ENCODE measurements around the gene PHACTR1.

DNA sequence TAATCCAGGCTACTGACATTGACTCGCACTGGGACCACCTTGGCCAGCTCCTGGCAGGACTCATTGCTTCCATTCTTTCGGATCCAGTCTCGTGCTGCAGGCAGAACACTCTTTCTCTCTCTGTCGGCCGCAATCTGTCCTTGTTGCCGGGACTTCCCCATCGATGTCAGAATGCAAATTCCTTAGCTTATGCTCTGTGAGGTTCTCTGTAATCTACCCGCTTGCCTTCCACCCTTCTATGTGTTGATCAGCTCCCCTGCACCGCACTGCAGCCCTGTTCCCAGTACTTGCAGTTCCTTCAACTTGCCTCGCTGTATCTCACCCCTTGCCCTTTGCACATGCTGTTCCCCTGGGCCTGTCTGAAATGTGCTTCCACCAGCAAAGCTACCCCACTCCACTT lies 182.0 kb downstream of the PHACTR1 start:
- TF ChIP-seq, protein P1, sequence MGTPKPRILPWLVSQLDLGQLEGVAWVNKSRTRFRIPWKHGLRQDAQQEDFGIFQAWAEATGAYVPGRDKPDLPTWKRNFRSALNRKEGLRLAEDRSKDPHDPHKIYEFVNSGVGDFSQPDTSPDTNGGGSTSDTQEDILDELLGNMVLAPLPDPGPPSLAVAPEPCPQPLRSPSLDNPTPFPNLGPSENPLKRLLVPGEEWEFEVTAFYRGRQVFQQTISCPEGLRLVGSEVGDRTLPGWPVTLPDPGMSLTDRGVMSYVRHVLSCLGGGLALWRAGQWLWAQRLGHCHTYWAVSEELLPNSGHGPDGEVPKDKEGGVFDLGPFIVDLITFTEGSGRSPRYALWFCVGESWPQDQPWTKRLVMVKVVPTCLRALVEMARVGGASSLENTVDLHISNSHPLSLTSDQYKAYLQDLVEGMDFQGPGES (IDR thresholded peaks at IDR 0.05; ENCODE audit: low read depth, low read length) = no peak
- TF ChIP-seq CTCF (IDR thresholded peaks at IDR 0.05) (no peak), EP300 (IDR thresholded peaks at IDR 0.05; ENCODE audit: borderline replicate concordance in 1 of 2, low read depth in 1 of 2, low read length in 1 of 2) (no peak), JUND (IDR thresholded peaks at IDR 0.05) (no peak), NRF1 (IDR thresholded peaks at IDR 0.05; ENCODE audit: low read depth, low read length) (no peak), SMC3 (IDR thresholded peaks at IDR 0.05; ENCODE audit: low read depth, low read length) (no peak), TEAD4 (IDR thresholded peaks at IDR 0.05; ENCODE audit: borderline replicate concordance, insufficient read depth) (no peak), EZH2phosphoT487 (IDR thresholded peaks at IDR 0.05; ENCODE audit: borderline replicate concordance, low read depth) (no peak), POLR2AphosphoS5 (IDR thresholded peaks at IDR 0.05; ENCODE audit: low read depth, low read length) (no peak), RFX5 (IDR thresholded peaks at IDR 0.05; ENCODE audit: low read length) (no peak), RCOR1 (IDR thresholded peaks at IDR 0.05; ENCODE audit: low read length) (no peak), MAX (IDR thresholded peaks at IDR 0.05; ENCODE audit: low read depth) (no peak), RAD21 (IDR thresholded peaks at IDR 0.05; ENCODE audit: low read length) (no peak)

Data from SK-N-SH (cell line).